HPDE6-E6E7 (cell line): Measurements from ENCODE around the gene SCO1.
"Not testable (repeated sequence)": the region's sequence is repeated elsewhere in the genome, so short reads cannot be mapped to it uniquely, and the experiment has no call there.

Experiments
- DNase-seq: peaks from one replicate; pipeline ENCODE4 v3.0.0; 2011; ENCODE audit warnings: missing footprints; ENCODE audit errors: extremely low spot score

The SCO1 gene

GRCh38 chr17:10697092-10698081 is at the start of gene SCO1, which contains the start of gene ADPRM:
Gene SCO1 (minus strand): TSS chr17:10697533. CDS start chr17:10697507, 26 bp downstream.
Gene ADPRM (plus strand): TSS chr17:10697594. CDS start chr17:10704927, 7,333 bp downstream.
- DNase-seq: peak; percentile 79

- DNase-seq: no peak
These were observed 47.9 kb upstream of the SCO1 start for GRCh38 chr17:10745231-10745630.

DNA sequence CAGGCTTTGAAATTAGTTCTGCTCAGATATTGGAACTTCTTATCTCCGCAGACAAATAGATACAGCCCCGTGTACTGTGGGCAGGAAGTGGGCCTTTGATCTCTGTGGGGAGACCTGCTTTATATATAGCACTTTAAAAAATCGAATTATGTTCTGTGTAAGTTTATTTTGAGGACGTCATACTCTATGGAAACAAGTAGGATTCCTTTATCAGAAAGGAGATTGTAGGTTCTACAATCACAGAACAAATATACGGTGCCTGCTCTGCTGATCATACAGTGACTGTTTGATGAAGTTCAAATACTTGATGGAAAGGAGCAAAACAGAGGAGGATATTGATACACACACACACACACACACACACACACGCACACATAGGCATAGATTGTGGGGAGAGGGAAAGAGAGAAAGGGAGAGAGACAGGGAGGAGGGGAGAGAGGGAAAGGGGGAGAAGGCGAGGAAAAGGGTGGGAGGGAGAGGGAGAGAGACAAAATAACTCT is 47.2 kb upstream of the SCO1 start:
- DNase-seq: no peak

GRCh38 chr17:10743316-10744009 is 46.1 kb upstream of the SCO1 start:
- DNase-seq: no peak

DNA sequence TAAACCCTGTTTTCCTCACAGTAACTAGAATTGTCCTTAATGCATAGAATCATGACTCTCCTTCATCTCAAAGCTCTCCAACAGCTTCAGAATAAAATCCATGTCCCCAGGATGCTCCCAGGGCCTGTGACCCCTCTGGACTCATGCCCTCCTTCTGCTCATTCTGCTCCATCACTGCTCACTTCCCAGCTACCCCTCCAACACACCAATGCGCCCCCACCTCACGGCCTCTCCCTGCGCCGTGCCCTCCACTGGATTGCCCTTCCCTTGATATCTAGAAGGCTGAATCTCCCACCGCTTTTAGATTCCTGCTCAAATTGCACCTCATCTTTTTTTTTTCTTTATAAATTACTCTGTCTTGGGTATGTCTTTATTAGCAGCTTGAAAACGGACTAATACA is 45.1 kb upstream of the SCO1 start:
- no peak for DNase-seq

- DNase-seq: no peak
These were observed 44.2 kb upstream of the SCO1 start for GRCh38 chr17:10741416-10742135.

GRCh38 chr17:10739386-10739785 is 42.1 kb upstream of the SCO1 start:
- no peak for DNase-seq

- no peak for DNase-seq
These were observed 41.4 kb upstream of the SCO1 start for GRCh38 chr17:10738521-10739258.

- DNase-seq: no peak
These were observed 40.4 kb upstream of the SCO1 start for GRCh38 chr17:10737736-10738135.

- DNase-seq: peak; percentile 28
These were observed 39.9 kb upstream of the SCO1 start for GRCh38 chr17:10737168-10737622.

- DNase-seq: no peak
These were observed 38.5 kb upstream of the SCO1 start for GRCh38 chr17:10735821-10736220.

DNA sequence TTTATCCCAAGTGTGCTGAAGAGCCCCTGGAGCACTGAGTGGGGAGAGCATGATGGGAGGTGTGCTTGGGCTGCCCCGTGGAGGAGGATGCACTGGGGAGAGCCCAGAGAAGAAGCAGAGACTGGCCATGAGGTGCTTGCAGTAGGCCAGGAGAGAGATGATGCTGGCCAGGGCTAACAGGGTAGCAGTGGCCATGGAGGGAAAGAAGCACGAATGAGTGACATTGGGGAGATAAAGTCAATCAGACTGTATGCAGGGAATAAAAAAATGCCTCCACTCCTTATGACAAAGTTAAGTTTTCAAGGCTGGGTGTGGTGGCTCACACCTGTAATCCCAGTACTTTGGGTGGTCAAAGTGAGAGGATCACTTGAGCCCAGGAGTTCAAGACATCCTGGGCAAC is 37.9 kb upstream of the SCO1 start:
- DNase-seq: no peak

DNA sequence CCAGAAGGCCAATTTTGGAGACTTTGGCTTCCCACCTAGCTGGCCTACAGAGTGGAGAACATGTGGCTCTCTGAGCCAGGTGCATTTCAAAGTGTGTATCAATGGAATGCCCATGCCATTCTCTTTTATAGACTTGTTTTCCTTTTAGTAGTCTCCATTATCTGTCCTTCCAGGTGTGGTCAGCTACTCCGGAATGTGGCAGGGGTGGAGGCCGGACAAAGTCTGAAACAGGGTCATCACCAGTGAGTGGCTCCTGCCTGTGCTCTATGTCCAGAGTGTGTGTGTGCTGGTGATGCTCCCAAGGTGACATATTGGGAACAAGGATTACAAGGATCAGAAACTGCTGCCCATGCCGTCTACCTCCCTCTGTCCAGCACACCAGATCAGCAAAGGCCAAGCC is 36.3 kb upstream of the SCO1 start:
- DNase-seq: no peak

- DNase-seq: not testable (repeated sequence)
These were observed 34.8 kb upstream of the SCO1 start for GRCh38 chr17:10732121-10732520.

DNA sequence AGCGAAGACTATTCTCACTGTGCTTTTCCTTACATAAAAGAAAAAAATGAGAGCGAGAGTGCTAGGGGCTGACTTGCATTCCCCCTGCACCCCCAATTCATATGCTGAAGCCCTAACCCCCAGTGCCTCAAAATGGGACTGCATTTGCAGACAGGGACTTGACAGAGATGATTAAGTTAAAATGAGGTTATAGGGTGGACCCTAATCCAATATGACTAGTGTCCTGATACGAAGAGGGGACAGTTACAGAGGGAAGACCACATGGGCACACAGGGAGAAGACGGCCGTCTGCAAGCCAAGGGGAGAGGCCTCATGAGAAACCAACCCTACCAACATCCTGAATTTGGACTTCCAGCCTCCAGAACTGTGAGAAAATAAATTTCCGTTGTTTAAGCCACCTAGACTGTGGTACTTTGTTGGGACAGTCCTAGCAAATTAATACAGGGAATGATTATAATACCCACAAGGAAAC is 34.1 kb upstream of the SCO1 start:
- DNase-seq: no peak

DNA sequence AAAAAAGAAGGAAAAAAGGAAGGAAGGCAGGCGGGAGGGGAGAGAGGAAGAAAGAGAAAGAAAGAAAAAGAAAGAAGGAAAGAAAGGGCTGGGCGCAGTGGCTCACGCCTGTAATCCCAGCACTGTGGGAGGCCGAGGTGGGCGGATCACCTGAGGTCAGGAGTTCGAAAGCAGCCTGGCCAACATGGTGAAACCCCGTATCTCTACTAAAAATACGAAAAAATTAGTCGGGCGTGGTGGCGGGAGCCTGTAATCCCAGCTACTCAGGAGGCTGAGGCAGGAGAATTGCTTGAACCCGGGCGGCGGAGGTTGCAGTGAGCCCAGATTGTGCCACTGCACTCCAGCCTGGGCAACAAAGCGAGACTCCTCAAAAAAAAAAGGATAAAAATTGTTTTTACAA is 32.9 kb upstream of the SCO1 start:
- DNase-seq: not testable (repeated sequence)

DNA sequence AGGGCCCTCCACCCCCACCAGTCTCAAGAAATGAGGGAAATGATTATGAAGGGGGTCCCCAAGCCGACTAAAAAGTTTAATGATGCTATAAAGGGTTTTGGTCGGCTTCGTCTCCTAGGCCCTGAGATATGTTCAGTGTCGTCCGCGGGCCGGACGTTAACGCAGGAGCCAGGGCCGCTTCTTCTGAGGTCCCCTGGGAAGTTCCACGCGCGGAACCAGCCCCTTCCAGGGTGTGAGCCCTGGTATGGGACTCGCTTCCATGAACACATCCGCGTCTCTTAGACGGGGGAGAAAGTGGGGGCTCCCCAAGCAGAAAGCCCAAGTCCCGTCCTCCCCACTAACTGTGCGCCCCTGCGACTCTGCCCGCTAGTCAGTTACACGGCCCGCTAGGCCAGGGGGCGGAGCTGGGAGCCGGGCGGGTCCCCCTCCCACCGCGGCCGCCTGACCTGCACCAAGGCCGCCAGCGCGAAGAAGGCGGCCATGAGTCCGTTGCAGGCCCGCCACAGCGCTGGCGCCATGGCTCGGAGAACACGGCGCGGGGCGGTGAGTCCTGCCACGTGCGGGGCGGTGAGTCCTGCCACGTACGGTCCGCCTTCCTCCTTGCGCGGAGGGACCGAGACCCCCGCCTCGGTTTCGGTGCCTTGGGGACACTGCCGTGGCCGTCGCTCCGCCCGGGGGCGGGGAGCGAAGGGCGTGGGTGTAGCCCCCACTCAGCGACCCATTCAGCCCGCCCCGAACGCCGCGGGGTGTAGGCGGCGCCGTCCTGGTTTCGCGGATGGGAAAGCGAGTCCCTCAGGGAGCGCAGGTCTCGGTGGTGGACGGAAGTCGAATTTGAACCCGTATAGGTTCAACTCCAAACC is 32.2 kb upstream of the SCO1 start, which contains the start of gene TMEM220:
TSS of gene TMEM220 (minus strand) at position 690 of the 860 bp plus-strand sequence. CDS start at position 518, 172 bp downstream.
- DNase-seq: no peak

- DNase-seq: no peak
These were observed 31.1 kb upstream of the SCO1 start for GRCh38 chr17:10728331-10728892.

DNA sequence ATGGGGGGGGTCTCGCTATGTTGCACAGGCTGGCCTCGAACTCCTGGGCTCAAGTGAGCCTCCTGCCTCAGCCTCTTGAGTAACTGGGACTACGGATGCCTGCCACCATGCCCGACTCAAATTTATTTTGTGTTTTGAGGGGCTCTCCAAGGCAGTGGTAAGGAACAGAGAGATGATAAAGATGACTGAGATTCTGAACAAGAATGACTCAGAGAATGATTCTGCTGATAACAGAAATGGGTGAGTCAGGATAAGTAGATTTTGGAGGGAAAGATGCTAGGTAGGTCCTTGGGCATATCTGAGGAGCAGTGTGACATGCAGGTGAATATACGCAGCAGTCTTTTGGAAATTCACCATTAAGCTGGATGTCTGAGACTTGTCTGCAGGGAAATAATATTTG is 29.9 kb upstream of the SCO1 start:
- no peak for DNase-seq
